HG03521 (cell line): ENCODE measurements around the gene RETREG2.

Experiments used
- ATAC-seq: cut with Tn5 transposase; IDR thresholded peaks from one replicate; pipeline ENCODE4 v1.9.1; 2021; ENCODE audit warnings: mild to moderate bottlenecking, moderate library complexity; ENCODE audit not compliant: unreplicated experiment

Gene RETREG2

GRCh38 chr2:219213026-219213415 is 34.9 kb downstream of the RETREG2 start:
- ATAC-seq = no peak

DNA sequence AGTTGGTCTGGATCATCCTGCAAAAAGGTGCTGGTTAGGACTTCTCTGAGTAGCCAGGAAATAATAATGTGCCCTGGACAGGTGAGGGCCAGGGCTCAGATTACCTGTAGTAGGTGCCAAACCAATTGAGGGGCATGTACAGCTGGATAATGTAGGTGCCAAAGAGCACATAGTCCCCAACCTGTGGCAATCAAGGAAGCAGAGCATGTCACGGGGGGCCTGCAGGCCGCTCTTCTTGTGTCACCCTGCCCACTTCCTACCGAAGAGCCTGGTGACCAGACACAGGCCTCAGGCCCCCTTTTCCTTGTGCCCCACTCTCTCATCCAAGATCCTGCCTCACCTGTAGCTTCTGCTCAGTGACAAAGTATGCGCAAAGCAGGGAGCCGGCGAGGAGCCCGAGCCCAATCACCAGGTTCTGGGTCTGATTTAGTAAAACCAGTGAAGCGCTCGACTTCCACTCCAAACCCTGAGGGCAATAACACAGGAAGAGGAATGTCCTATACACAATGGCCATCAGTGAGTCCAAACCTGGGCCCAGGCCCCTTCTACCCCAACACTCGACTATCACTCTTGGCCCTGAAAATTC is 35.5 kb downstream of the RETREG2 start:
- no peak for ATAC-seq

GRCh38 chr2:219214141-219214540 is 36.1 kb downstream of the RETREG2 start:
- no peak for ATAC-seq

GRCh38 chr2:219214786-219215185 is 36.7 kb downstream of the RETREG2 start:
- no peak for ATAC-seq

- ATAC-seq = no peak
Observed at GRCh38 chr2:219215871-219216534, 37.9 kb downstream of the RETREG2 start.

- no peak for ATAC-seq
Observed at GRCh38 chr2:219216535-219216915, 38.5 kb downstream of the RETREG2 start.

- ATAC-seq = peak; percentile 24
Observed at GRCh38 chr2:219218217-219218731, 40.2 kb downstream of the RETREG2 start.

- peak; percentile 68 for ATAC-seq
Observed at GRCh38 chr2:219218732-219219701, 40.9 kb downstream of the RETREG2 start, which contains the start of gene ABCB6. Gene ABCB6, minus strand, starts transcription at chr2:219218958. Its CDS starts 285 bp downstream, at chr2:219218673.

GRCh38 chr2:219219784-219220532 is 41.9 kb downstream of the RETREG2 start:
- ATAC-seq = no peak

DNA sequence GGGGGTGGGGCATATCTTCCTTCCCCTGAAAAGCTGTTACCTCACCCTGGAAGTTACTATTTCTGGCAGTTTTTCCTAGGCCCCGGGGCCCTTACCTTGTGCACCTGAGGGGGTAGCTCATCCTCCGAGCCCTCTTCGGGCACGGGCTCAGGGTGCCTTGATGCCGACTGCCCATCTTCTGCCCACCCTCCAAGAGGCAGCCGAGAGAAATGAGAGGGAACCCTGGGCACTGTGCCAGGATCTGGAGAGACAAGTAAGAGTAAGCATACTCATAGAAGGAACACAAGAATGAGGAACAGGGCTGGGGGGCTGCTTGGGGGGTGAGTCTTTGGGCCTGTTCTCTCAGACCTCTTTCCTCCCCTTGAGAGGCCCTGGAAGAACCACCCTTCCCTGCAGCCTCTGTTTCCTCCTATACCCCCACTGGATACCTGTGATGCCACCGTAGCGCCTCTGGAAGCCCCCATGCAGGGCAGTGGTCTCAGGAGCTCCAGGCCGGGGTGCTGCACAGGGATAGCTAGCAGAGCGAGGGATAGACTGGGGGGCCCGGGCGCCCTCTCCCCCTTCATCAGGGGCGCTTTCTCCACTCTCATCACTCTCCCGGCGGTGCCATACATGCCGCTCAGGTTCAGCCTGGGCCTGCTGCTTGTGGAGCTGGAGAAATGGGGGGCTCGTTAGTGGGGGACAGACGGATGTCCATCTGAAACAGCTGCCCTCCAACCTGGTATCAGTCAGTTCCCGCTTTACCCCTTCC is 42.8 kb downstream of the RETREG2 start:
- no peak for ATAC-seq

DNA sequence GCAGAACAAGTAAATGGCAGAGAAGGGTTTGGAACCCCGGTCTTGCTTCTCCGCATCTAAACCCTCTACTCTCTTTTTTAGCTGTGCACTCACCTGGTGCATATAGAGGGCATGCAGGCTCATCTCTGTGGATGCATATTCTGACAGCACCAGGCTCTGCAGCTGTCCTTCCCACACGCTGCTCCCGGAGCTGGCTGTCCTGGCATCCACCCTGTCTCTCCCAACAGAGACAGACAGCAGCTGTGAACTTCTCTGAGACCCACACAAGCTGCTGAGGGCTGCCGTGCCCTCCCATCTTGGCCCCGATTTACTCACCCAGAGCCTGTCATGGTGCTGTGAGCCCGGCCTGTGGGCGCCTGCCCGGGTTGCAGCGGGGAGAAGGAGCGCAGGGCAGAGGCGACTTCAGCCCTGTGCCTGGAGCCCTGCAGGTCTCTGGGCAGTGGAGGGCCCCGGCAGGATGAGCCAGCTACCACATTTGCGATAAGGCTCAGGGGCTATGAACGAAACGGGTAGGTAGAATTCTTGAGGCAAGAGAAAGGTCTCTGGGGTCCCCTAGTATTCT is 44.0 kb downstream of the RETREG2 start:
- ATAC-seq = no peak

DNA sequence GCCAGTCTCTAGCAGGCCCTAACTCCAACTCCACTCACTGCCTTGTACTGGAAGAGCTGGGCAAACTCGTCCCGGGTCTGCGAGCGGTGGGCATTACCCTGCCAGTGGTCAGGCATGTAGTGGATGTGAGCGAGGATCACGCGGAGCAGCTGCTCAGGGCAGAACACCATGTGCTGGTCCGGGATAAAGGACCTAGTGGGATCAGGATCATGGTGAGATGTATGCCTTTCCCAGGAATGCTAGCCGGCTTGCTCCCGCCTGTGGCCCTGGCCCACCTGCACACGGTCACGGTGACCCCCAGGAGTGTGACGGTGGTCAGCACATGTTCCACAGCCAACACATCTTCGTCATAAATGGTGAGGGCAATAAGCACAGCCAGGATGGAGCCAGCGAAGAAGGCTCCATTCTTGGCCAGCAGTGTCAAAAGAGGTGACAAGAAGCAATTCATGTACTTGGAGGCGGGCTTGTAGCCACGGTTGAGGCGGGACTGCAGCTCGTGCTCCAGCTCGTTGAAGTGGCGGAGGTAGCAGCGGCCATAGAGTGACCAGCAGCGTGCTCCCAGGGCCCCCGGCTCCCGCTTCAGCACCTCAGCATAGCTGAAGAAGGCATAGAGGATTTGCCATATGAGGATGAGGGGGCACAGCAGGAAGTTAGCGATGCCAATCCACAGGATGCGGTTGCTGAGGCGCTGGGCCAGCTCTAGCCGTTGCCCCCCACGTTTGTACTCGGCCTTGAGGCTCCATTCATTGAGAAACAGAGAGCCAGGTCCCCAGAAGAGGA is 45.9 kb downstream of the RETREG2 start:
- ATAC-seq = no peak

DNA sequence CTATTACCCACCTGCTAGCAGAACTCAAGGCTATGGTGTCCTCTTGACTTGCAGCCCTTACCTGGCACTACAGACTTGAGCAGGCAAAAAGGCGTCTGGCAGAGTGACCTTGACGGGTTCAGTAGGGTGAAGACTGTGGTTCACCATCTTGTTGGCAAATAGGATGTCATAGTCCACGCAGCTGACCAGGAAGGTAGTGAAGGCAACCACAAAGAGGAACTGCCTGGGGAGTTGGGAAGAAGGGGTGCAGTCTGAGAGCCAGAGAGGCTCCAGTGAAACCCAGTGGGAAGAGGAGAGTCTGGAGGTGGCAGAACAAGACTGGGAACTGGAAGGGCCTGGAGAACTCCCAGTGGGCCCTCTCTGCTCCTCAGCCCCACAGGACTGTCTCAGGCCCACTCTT is 47.3 kb downstream of the RETREG2 start:
- no peak for ATAC-seq

DNA sequence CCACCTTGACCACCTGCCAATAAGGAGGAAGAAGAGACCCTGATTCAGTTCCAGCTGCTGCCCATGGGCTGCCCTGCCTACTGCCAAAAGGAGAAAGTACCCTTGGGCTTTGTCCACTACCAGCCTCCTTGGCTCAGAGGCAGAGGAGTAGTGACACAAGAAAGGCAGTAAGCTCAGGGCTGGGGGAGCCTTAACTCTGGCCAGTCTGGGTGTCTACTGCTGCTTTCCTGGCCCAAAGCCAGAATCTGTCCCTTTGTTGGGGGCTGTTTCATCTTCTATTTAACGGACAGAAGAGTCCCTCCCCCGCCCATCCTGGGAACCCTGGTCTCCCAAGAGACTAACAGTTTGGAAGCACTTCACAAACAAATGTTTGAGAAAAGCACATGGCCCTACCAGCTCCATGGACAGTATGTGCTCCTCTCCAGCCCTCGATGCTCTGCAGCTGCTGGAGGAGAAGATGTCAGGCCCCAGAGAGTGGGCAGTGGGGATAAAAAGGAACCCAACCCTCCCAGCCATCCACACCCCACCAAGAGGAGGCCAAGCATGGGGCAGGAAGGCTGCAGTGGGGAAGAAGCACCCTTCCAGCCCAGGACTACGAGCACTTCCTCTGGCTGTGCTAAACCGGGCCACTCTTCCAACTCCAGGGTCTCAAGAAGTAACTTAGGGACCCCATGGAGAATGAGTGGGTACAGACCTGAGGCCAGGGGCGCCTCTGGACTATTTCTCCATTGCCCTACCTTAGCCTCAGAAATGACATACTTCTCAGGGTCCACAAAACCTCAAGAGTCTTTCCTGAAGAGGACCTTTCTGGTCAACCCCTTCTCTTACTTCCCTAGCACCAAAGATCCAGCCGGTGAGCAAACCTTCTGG is 50.2 kb downstream of the RETREG2 start:
- no peak for ATAC-seq

DNA sequence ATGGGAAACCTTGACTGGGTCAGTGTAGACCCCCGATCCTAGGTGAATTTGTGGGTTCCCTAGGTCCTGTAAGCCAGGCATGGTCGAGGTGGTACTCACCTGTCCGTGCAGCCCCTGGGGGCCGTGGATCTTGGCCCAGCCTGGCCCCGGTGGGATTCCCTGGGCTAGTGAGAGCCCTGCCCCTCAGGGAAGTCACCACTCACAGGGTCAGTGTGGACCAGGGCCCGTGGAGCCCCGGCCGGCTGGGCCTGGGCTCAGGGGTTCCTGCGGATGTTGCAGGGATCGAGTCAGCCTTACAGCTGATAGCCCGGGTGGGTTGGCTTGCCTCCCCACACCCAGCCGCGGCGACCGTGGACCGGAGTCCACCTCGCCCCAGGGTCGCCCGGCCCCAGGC is 50.8 kb downstream of the RETREG2 start:
- ATAC-seq = no peak

DNA sequence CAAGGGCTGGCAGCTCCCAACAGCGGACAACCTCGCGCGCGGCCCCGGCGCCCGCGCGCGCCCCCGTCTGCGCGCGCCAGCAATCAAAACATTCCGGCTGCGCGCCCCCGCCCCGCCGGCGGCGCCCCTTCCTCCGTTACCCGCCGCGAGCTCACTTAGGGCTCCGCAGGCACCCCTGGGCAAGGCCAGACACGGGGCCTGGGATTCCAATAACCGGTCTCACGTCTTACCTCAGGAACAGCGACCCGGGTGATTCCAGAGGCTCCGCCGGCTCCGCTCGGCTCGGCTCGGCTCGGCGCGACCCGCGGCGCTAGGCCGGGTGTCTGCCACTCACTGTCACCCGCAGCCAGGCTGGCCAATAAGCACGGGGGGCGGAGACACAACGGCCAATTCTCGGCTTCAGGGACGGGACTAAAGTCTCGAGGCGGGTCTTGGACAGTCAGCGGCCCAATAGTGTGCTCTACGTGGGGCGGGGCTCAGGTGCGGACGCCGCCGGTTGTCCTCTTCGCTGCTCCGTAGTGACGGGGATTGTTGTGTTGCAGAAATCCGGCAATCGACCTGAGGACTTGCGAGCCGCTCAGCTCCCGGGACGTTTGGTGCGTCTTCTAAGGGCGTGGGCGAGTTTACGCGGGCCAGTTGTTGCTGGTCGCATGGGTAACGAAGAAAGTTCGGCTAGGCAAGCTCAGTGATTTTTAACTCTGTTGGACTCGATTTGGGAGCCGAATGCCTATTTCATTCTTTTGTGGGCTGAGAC is 51.4 kb downstream of the RETREG2 start, which contains the start of the genes ANKZF1 and ATG9A:
Gene ANKZF1, plus strand, starts transcription at position 502 of the 754 bp plus-strand sequence. CDS start 452 bp downstream, outside the sequence.
Gene ATG9A, minus strand, starts transcription at position 332 of the 754 bp plus-strand sequence. CDS start 1,612 bp downstream, outside the sequence.
- ATAC-seq = peak; percentile 97

- ATAC-seq = no peak
Observed at GRCh38 chr2:219230059-219230540, 52.0 kb downstream of the RETREG2 start.
